Thymus (tissue), 11 donors: ENCODE data around the gene GNAI3. TPM values are rescaled to one million over a fixed set of nuclear protein-coding genes. Genes with fewer than 3 reads are reported as not detected.

Source experiments
- DNase-seq, 9 donors: peaks; one replicate each; pipeline ENCODE4 v3.0.0-alpha.2; 2013; ENCODE audit warnings: low spot score in 9 of 9, low read depth in 6 of 9, missing footprints in 1 of 9
- H3K27ac ChIP-seq, 2 donors: one replicate each; pipeline ENCODE4 v1.5.1; 2013; ENCODE audit warnings: control low read depth in 1 of 2, low read depth in 1 of 2, low read length in 1 of 2, mild to moderate bottlenecking in 1 of 2, moderate library complexity in 1 of 2
- H3K27me3 ChIP-seq, 2 donors: one replicate each; pipeline ENCODE4 v1.5.1; 2013; ENCODE audit warnings: low read length in 1 of 2; ENCODE audit not compliant: control insufficient read depth in 2 of 2, insufficient read depth in 1 of 2
- H3K36me3 ChIP-seq, 2 donors: one replicate each; pipeline ENCODE4 v1.5.1; 2013; ENCODE audit warnings: low read length in 1 of 2, mild to moderate bottlenecking in 1 of 2, moderate library complexity in 1 of 2; ENCODE audit not compliant: control insufficient read depth in 2 of 2, insufficient read depth in 2 of 2
- H3K4me1 ChIP-seq, 2 donors: one replicate each; pipeline ENCODE4 v1.5.1; 2013; ENCODE audit warnings: low read length in 2 of 2; ENCODE audit not compliant: control insufficient read depth in 2 of 2, insufficient read depth in 2 of 2
- H3K4me3 ChIP-seq, 2 donors: one replicate each; pipeline ENCODE4 v1.5.1; 2013; ENCODE audit warnings: low read length in 2 of 2, control low read depth in 1 of 2, mild to moderate bottlenecking in 1 of 2
- H3K9me3 ChIP-seq, 2 donors: one replicate each; pipeline ENCODE4 v1.5.1; 2013; ENCODE audit warnings: low read length in 1 of 2, mild to moderate bottlenecking in 1 of 2; ENCODE audit not compliant: control insufficient read depth in 2 of 2, insufficient read depth in 1 of 2
- WGBS: extraction: QIAGEN DNeasy Blood & Tissue Kit; methylation state at CpG from one replicate; pipeline ENCODE4 v1.1.7; 2013; 5-methylcytosine and 5-hydroxymethylcytosine counted together
- polyA plus RNA-seq: library from polyadenylated mRNA; stranded (reverse); fragments of 200-250 nt; gene quantifications from one replicate; pipeline ENCODE4 v1.2.3, GENCODE V29; 2013
- total RNA-seq: library from RNA; stranded (reverse); fragments of 120-200 nt; gene quantifications from one replicate; pipeline ENCODE4 v1.2.4, GENCODE V29; 2013
- donor health status: healthy.

Gene GNAI3
- total and polyA plus RNA-seq, 2 donors, result 4.7 to 7.7 TPM

DNA sequence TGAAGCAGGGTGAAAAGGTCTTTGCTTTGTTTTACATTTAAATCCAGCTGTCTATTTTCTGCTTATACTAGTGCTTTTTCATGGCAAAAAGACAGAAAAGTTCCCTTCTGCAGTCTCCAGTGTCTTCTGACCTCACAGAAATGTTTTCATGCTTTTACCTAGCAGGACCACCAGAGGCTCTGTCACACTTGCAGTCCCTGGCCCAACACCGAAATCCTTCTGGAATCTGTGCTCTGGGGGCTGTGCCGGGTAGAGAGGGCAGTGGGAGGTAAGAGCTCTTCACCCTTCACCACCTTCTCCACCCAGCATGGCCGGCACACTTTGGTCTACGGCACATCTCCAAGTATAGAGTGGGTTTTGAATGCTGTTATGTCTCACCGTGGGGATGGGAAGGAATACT lies 50.2 kb downstream of the GNAI3 start:
- DNase-seq, result no peak
- Histone ChIP-seq H3K4me3 (no peak overlapping the region), H3K9me3 (no peaks in the 10 kb centered on the region), H3K27me3 (no peaks in the 10 kb centered on the region), H3K4me1 (peaks cover 4 to 7% of the 10 kb centered on the region in 2 donors), H3K27ac (no peak overlapping the region), H3K36me3 (peaks cover 0 to 19% of the 10 kb centered on the region in 2 donors)
- 98% methylated on average over 5 of the region's 5 CpGs for WGBS

DNA sequence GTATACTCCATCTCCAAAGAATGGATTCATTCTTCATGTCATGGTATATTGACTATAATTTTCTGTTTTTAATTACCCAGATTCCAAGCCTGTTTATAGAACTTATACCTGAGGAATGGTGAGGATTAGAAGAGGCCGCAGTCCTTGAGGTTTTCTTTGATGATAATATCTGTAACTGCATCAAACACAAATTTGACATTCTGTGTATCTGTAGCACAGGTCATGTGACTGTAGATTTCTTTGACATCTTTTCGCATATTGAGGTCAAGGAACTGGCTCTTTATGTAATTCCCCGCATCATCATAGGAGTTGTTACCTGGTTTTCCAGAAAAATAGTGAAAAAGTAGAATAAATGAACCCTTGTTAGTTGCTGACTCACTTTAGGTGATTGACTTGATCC lies 54.8 kb downstream of the GNAI3 start:
- Histone ChIP-seq H3K9me3 (no peaks in the 10 kb centered on the region), H3K27ac (no peak overlapping the region), H3K27me3 (no peaks in the 10 kb centered on the region), H3K36me3 (no peaks in the 10 kb centered on the region), H3K4me3 (no peak overlapping the region), H3K4me1 (peaks cover 4 to 8% of the 10 kb centered on the region in 2 donors)
- 44% methylated on average over 3 of the region's 3 CpGs for WGBS
- peak in 1 of 9 donors; percentile 51 for DNase-seq

DNA sequence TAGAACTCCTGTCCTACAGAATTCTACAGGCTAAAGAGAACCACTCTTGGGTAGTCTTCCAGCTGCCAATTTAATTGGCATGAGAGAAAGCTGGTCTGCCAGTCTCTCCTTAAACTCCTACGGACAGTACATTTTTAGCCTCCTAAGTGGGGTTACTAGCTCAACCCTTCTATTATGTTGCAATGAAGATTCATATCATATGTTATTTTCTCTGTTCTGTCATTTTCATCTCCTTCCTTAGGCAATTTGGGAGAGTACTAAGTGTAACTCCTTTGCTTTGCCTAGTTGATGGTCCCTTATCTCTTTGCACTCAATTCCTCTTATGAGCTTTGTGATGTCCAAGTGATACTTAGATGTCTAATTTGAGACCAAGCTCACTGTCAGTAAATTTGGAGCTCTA lies 57.0 kb downstream of the GNAI3 start:
- Histone ChIP-seq H3K27me3 (no peaks in the 10 kb centered on the region), H3K36me3 (no peaks in the 10 kb centered on the region), H3K9me3 (no peaks in the 10 kb centered on the region), H3K4me3 (no peak overlapping the region), H3K27ac (no peak overlapping the region), H3K4me1 (peaks cover 4 to 8% of the 10 kb centered on the region in 2 donors)
- DNase-seq, result no peak
- 98% methylated on average over 1 of the region's 1 CpG for WGBS

DNA sequence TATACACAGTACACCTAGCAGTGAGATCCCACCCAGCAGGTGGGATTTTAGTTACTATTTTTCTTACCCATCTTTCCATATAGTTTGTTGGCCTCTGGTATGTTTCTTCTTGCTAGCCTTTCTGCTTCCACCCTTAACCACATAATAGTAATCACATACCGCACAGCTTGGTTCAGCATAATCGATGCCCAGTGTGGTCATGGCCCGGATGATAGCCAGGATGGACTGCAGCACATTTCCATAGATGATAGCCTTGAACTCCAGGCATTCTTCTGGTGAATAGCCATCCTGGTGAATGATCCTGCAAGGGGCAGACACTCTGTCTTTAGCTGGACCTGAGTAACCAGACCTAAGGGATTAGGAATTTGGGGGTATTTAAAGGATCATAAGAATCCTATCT lies 61.5 kb downstream of the GNAI3 start:
- Histone ChIP-seq H3K4me3 (no peak overlapping the region), H3K36me3 (no peaks in the 10 kb centered on the region), H3K27me3 (no peaks in the 10 kb centered on the region), H3K4me1 (no peaks in the 10 kb centered on the region), H3K9me3 (no peaks in the 10 kb centered on the region), H3K27ac (no peak overlapping the region)
- DNase-seq, result no peak
- WGBS, result 97% methylated on average over 3 of the region's 3 CpGs

DNA sequence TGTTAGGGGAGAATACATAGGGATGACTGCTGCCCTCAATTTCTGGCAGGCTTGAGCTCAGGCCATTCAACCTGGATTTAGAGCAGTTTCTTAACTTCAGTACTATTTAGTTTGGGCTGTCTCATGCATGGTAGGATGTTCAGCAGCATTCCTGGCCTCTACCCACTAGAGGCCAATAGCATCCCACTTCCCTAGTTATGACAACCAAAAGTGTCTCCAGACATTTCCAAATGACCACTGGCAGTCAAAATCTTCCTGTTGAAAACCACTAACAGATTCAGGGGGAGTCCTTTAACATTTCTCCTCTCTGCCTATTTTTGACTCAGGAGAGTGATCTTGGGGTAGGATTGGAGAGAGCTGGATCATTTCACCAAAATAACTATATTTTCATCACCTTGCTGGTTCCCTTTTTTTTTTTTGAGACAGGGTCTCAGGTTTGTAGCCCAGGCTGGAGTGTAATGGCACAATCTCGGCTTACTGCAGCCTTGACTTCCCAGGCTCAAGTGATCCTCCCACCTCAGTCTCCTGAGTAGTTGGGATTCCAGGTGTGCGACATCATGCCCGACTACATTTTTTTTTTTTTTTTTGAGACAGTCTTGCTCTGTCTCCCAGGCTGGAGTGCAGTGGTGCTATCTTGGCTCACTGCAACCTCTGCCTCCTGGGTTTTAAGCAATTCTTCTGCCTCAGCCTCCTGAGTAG lies 62.3 kb downstream of the GNAI3 start:
- no peak for DNase-seq
- no peak overlapping the region for H3K27ac ChIP-seq
- no peaks in the 10 kb centered on the region for H3K9me3 ChIP-seq
- no peaks in the 10 kb centered on the region for H3K27me3 ChIP-seq
- H3K4me1 ChIP-seq, result no peaks in the 10 kb centered on the region
- no peak overlapping the region for H3K4me3 ChIP-seq
- H3K36me3 ChIP-seq, result no peaks in the 10 kb centered on the region
- WGBS, result 88% methylated on average over 3 of the region's 3 CpGs

DNA sequence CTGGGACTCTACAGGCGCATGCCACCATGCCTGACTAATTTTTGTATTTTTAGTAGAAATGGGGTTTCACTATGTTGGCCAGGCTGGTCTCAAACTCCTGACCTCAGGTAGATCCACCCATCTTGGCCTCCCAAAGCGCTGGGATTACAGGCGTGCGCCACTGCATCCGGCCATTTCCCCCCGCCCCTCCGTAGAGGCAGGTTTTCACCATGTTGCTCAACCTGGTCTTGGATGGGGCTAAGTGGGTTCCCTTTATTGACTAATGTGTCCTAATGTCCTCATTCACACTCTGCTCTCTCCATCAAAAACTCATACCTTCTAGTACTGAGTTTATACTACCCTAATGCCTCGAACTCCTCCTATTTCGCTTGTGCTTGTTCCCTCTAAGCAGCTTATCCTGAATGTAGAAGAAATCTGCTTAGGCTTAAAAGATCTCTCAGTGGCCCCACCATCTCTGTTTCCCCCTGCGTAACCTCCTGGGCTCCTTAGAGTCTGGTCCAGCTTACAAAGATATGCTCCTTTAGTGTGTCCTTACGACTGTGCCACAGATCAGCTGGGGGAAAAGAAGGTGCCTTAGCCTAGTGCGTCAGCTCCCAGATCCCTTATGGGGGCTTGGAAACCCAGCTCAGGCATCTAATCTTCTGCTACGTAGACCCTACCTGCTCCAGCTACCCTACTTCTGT lies 63.0 kb downstream of the GNAI3 start:
- Histone ChIP-seq H3K4me3 (no peak overlapping the region), H3K27me3 (no peaks in the 10 kb centered on the region), H3K36me3 (no peaks in the 10 kb centered on the region), H3K4me1 (no peaks in the 10 kb centered on the region), H3K27ac (no peak overlapping the region), H3K9me3 (no peaks in the 10 kb centered on the region)
- DNase-seq, result no peak
- WGBS, result 98% methylated on average over 13 of the region's 13 CpGs

DNA sequence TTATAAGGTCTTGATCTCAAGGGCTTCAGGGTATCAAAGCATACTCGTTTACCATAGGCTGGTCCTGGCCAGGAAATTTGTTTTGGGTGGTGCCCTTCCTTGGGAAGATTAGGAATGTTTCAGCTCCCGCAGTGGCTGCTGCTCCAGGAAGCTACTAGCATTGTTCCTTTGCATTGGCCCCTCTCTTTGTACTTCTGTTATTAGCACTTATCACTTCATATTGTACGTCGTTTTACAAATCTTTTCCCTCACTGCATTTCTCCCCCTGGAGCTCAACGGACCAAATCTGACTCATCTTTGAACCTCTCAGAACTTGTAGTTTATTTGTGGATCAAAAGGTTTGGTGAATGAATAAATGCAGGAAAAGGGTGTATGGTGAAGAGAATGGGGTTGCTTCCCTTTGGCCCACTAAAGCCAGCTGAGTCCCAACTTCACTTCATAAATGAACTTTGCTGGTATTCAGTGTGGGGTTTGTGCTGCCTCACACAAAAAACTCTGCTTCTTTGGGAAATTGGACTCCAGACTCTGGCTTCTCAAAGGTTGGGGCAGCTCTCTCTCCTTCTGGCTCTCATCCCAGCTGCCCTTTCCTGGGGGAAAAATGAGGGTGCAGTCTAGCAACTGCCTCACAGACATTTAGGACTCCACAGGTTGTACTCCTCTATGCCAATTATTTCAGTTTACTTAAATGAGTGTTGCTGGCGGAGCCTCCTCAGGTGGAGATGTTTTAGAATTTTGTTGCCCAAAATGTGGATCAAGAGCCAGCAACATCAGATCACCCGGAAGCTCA lies 65.1 kb downstream of the GNAI3 start:
- DNase-seq, result no peak
- Histone ChIP-seq H3K27me3 (no peaks in the 10 kb centered on the region), H3K36me3 (no peaks in the 10 kb centered on the region), H3K4me1 (peaks cover 0 to under 1% of the 10 kb centered on the region in 2 donors), H3K27ac (no peak overlapping the region), H3K4me3 (no peak overlapping the region), H3K9me3 (no peaks in the 10 kb centered on the region)
- WGBS, result 95% methylated on average over 7 of the region's 7 CpGs

DNA sequence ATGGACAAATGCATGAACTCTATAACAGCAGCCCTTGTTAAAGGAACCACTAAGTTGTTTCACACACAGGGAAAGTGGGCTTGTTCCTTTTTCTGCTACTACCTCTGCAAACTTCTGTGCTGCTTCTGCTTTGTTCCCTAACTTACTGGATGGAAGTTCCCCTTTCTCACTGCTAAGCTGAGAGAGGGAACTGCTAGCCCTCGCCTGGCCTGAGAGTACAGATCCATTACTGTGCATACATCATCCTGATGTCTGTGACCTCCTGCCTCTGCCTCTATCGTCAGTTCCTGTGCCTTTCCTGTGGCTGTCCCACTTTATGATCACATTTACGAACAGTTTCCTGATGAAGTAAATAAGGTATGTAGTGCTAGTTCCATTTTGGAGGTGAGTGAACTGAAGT lies 67.5 kb downstream of the GNAI3 start:
- WGBS, result 20% methylated on average over 3 of the region's 3 CpGs
- no peaks in the 10 kb centered on the region for H3K9me3 ChIP-seq
- no peak overlapping the region for H3K27ac ChIP-seq
- H3K27me3 ChIP-seq, result no peaks in the 10 kb centered on the region
- no peaks in the 10 kb centered on the region for H3K36me3 ChIP-seq
- H3K4me3 ChIP-seq, result no peak overlapping the region
- peaks cover 4 to 13% of the 10 kb centered on the region in 2 donors for H3K4me1 ChIP-seq
- peak in 2 of 9 donors; percentile 21 to 45 for DNase-seq

DNA sequence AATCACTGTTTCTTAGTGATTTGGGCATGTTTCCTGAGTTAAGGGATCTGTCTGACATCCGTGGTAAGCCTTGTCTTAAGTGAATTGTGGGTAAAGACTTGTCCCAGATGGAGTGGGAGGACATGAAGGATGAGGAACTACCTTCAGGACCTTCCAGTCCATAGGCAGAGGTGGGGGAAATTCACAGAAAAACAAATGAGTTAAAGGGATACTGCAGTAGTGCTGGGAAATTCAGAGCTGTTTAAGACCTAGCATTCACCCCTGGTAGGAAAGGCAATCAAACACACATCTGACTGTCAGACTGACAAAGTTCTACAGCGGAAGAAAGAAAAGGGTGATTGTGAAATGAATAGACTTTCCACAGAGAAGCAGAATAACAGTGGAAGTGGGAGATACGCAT lies 68.0 kb downstream of the GNAI3 start:
- H3K36me3 ChIP-seq, result no peaks in the 10 kb centered on the region
- WGBS, result 87% methylated on average over 3 of the region's 3 CpGs
- no peaks in the 10 kb centered on the region for H3K27me3 ChIP-seq
- no peak for DNase-seq
- no peaks in the 10 kb centered on the region for H3K9me3 ChIP-seq
- peaks cover 5 to 18% of the 10 kb centered on the region in 2 donors for H3K4me1 ChIP-seq
- no peak overlapping the region for H3K27ac ChIP-seq
- H3K4me3 ChIP-seq, result no peak overlapping the region
